ENCODE measurements around the gene TCTN1. TPM values are rescaled to one million over a fixed set of nuclear protein-coding genes. Genes with fewer than 3 reads are reported as not detected.
A peak's percentile ranks its signal among the peaks of the same experiment; 100 is the strongest.

Gene TCTN1
- total and polyA plus RNA-seq, 2 of the 8 experiments (the other 6 are each of a cell fraction or from before 2014, with no cell fraction given), result 14.7 to 16.4 TPM

DNA sequence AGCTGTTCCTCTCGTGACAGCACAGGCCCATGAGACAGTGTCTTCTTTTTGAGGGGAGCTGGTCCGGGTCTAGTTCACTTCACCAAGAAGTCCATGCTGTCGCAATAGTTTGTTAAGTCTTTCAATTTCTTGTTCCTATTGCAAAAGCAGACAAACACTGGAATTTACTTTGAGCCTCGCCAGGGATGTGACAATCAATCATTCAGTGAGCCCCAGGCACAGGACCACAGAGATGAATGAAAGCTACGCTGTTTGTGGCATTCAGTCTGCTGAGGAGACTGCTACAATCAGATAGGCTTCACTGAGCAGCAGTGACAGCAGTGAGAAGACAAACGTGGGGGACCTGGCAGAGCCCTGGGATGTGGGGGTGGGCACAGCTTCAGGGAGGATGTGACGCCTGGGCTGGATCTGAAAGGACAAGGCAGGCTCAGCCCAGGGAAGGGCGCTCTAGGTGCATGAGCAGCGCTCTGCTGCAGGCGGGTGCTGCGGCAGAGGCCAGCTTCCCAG is 35.5 kb downstream of the TCTN1 start:
- Histone ChIP-seq H4K5ac (ENCODE audit: insufficient read length, low read depth, low read length) (no peak overlapping the region), H2AFZ (ENCODE audit: low read length) (no peak overlapping the region), H3K27me3 (replicated peaks in 1 of 4; ENCODE audit: control insufficient read depth in 3 of 4, extremely low read depth in 1 of 4, insufficient read depth in 3 of 4, low read length in 3 of 4) (no peaks in the 10 kb centered on the region), H3K23ac (ENCODE audit: insufficient read length) (no peak overlapping the region), H3K4me3 (ENCODE audit: extremely low read depth in 1 of 4, insufficient read depth in 2 of 4, low read depth in 3 of 4, low read length in 4 of 4) (no peak overlapping the region), H3K79me2 (ENCODE audit: control insufficient read depth in 1 of 2, insufficient read depth in 2 of 2, low read length in 2 of 2) (no peaks in the 10 kb centered on the region), H3K18ac (ENCODE audit: extremely low read depth, low read length) (no peak overlapping the region), H3K23me2 (ENCODE audit: low read depth, low read length) (no peaks in the 10 kb centered on the region), H2BK5ac (ENCODE audit: low read depth, low read length) (no peak overlapping the region), H2BK12ac (ENCODE audit: low read depth, low read length) (no peak overlapping the region), H3K4ac (replicated peaks; ENCODE audit: insufficient read length, low read depth, low read length) (no peak overlapping the region), H4K20me1 (replicated peaks in 1 of 2; ENCODE audit: control insufficient read depth in 1 of 2, insufficient read depth in 2 of 2, low read length in 2 of 2) (no peaks in the 10 kb centered on the region), H4K91ac (replicated peaks; ENCODE audit: insufficient read length, low read length) (no peak overlapping the region), H3K9ac (replicated peaks in 1 of 4; ENCODE audit: extremely low read depth in 1 of 4, low read depth in 3 of 4, low read length in 3 of 4) (no peak overlapping the region), H3K36me3 (ENCODE audit: control insufficient read depth in 2 of 4, insufficient read depth in 4 of 4, low read length in 3 of 4) (no peaks in the 10 kb centered on the region), H4K8ac (ENCODE audit: extremely low read depth, insufficient read depth, low read length) (no peak overlapping the region), H3K56ac (replicated peaks; ENCODE audit: insufficient read length, low read depth, low read length) (no peak overlapping the region), H3K27ac (ENCODE audit: low read depth, low read length) (no peak overlapping the region), H3K4me1 (replicated peaks in 1 of 4; ENCODE audit: control insufficient read depth in 3 of 4, insufficient read depth in 4 of 4, low read length in 3 of 4) (peaks cover 2 to 4% (median 2%) of the 10 kb centered on the region in 4 experiments; a peak in 5 of 7 replicates), H2BK15ac (ENCODE audit: low read length) (no peak overlapping the region), H3K9me3 (ENCODE audit: insufficient read depth in 2 of 2, low read depth in 1 of 2, low read length in 1 of 2) (no peaks in the 10 kb centered on the region), H2AK5ac (ENCODE audit: low read depth, low read length) (no peak overlapping the region), H2BK120ac (replicated peaks; ENCODE audit: low read depth, low read length) (no peak overlapping the region), H3K14ac (ENCODE audit: insufficient read length) (no peak overlapping the region), H2BK20ac (ENCODE audit: low read length) (no peak overlapping the region), H3K4me2 (ENCODE audit: insufficient read depth in 1 of 2, low read depth in 2 of 2, low read length in 2 of 2) (no peak overlapping the region), H3K79me1 (ENCODE audit: low read depth, low read length) (no peaks in the 10 kb centered on the region)
- no peak for TF ChIP-seq EGR1 (IDR thresholded peaks at IDR 0.05; ENCODE audit: borderline replicate concordance, low read depth, low read length)
- TF ChIP-seq TCF12 (IDR thresholded peaks at IDR 0.05; ENCODE audit: low read depth, low read length), result no peak
- peak; percentile 34 to 52 for TF ChIP-seq RAD21 (IDR thresholded peaks at IDR 0.05 in 1 of 2, conservative IDR thresholded peaks at IDR 0.05 in 1 of 2; ENCODE audit: low read depth in 2 of 2, low read length in 2 of 2)
- TF ChIP-seq, protein P1, sequence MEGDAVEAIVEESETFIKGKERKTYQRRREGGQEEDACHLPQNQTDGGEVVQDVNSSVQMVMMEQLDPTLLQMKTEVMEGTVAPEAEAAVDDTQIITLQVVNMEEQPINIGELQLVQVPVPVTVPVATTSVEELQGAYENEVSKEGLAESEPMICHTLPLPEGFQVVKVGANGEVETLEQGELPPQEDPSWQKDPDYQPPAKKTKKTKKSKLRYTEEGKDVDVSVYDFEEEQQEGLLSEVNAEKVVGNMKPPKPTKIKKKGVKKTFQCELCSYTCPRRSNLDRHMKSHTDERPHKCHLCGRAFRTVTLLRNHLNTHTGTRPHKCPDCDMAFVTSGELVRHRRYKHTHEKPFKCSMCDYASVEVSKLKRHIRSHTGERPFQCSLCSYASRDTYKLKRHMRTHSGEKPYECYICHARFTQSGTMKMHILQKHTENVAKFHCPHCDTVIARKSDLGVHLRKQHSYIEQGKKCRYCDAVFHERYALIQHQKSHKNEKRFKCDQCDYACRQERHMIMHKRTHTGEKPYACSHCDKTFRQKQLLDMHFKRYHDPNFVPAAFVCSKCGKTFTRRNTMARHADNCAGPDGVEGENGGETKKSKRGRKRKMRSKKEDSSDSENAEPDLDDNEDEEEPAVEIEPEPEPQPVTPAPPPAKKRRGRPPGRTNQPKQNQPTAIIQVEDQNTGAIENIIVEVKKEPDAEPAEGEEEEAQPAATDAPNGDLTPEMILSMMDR (IDR thresholded peaks at IDR 0.05; ENCODE audit: control extremely low read depth in 1 of 3, insufficient read depth in 1 of 3, low read depth in 1 of 3, low read length in 3 of 3), result peak; percentile 18 to 27 (median 21); a peak in 3 of 4 replicates
- 82% methylated on average over 11 of the region's 11 CpGs; no CpG with 5 or more reads in 1 of the 2 experiments for WGBS, 2 experiments (ENCODE audit: extremely low coverage in 1 of 2, insufficient coverage in 1 of 2, insufficient read length in 1 of 2, insufficient replicate concordance in 2 of 2, low coverage in 1 of 2, low lambda C conversion rate in 2 of 2, missing lambda C conversion rate in 1 of 2)
- ChIA-PET POLR2A (ENCODE audit: partially characterized antibody) (interaction anchor here (1.5 kb wide), 2 partner anchors 9 to 11 kb away, joined by 3 to 4 read pairs; no protein-coding TSS in a partner anchor), CTCF (ENCODE audit: partially characterized antibody) (interaction anchor here (0.6 to 1.4 kb wide), 8 partner anchors 11 to 238 kb away, joined by 3 to 5 read pairs (median 4); no protein-coding TSS in a partner anchor)
- DNase-seq (ENCODE audit: low read depth in 1 of 2, low spot score in 2 of 2) (no peak), FAIRE-seq (no peak)

Data from H1 (cell line).